ENCODE data around the gene TTC34. TPM values are rescaled to one million over a fixed set of nuclear protein-coding genes. Genes with fewer than 3 reads are reported as not detected.

The TTC34 gene
- total and polyA plus RNA-seq, 2 donors from 2014 or later, result 0.15 to 2.4 TPM

- FAIRE-seq, result no peak
- Histone ChIP-seq H3K9ac (ENCODE audit: low read length in 3 of 3) (no peak overlapping the region), H3K4me3 (ENCODE audit: low read length in 3 of 3) (no peak overlapping the region), H3K27me3 (ENCODE audit: control insufficient read depth, insufficient read depth, low read length) (peaks cover 5% of the 10 kb centered on the region), H3K27ac (ENCODE audit: low read depth in 2 of 2, low read length in 2 of 2) (no peak overlapping the region), H3K36me3 (ENCODE audit: control insufficient read depth in 2 of 3, insufficient read depth in 3 of 3, low read length in 3 of 3) (no peaks in the 10 kb centered on the region), H3K9me3 (ENCODE audit: control insufficient read depth in 2 of 3, insufficient read depth in 1 of 3, low read length in 3 of 3) (peaks cover 1 to 8% (median 4%) of the 10 kb centered on the region in 3 donors), H3K4me1 (ENCODE audit: control insufficient read depth in 2 of 3, insufficient read depth in 2 of 3, low read depth in 1 of 3, low read length in 3 of 3) (no peaks in the 10 kb centered on the region)
- TF ChIP-seq, protein P1, sequence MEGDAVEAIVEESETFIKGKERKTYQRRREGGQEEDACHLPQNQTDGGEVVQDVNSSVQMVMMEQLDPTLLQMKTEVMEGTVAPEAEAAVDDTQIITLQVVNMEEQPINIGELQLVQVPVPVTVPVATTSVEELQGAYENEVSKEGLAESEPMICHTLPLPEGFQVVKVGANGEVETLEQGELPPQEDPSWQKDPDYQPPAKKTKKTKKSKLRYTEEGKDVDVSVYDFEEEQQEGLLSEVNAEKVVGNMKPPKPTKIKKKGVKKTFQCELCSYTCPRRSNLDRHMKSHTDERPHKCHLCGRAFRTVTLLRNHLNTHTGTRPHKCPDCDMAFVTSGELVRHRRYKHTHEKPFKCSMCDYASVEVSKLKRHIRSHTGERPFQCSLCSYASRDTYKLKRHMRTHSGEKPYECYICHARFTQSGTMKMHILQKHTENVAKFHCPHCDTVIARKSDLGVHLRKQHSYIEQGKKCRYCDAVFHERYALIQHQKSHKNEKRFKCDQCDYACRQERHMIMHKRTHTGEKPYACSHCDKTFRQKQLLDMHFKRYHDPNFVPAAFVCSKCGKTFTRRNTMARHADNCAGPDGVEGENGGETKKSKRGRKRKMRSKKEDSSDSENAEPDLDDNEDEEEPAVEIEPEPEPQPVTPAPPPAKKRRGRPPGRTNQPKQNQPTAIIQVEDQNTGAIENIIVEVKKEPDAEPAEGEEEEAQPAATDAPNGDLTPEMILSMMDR (IDR thresholded peaks at IDR 0.05; ENCODE audit: borderline replicate concordance, extremely low read depth, insufficient read depth), result no peak
- peak; percentile 39 to 64 (median 57) for DNase-seq
- intact Hi-C loops (cut with DNase I), result loop anchor here (5.0 kb wide), 1 partner anchor 372 kb away; no protein-coding TSS in a partner anchor
Measured at GRCh38 chr1:2789164-2789985, 12.1 kb downstream of the TTC34 start.

GRCh38 chr1:2788506-2789163, 12.9 kb downstream of the TTC34 start:
- intact Hi-C loops (cut with DNase I), result loop anchor here (5.0 kb wide), 1 partner anchor 371 kb away; no protein-coding TSS in a partner anchor
- Histone ChIP-seq H3K36me3 (ENCODE audit: control insufficient read depth in 2 of 3, insufficient read depth in 3 of 3, low read length in 3 of 3) (no peaks in the 10 kb centered on the region), H3K27ac (ENCODE audit: low read depth in 2 of 2, low read length in 2 of 2) (no peak overlapping the region), H3K9ac (ENCODE audit: low read length in 3 of 3) (no peak overlapping the region), H3K27me3 (ENCODE audit: control insufficient read depth, insufficient read depth, low read length) (peaks cover 5% of the 10 kb centered on the region), H3K4me3 (ENCODE audit: low read length in 3 of 3) (no peak overlapping the region), H3K9me3 (ENCODE audit: control insufficient read depth in 2 of 3, insufficient read depth in 1 of 3, low read length in 3 of 3) (peaks cover 1 to 7% (median 3%) of the 10 kb centered on the region in 3 donors), H3K4me1 (ENCODE audit: control insufficient read depth in 2 of 3, insufficient read depth in 2 of 3, low read depth in 1 of 3, low read length in 3 of 3) (no peaks in the 10 kb centered on the region)
- TF ChIP-seq, protein P1 (IDR thresholded peaks at IDR 0.05; ENCODE audit: borderline replicate concordance, extremely low read depth, insufficient read depth), result no peak
- DNase-seq, result peak in 2 of 5 donors; percentile 35 to 53
- no peak for FAIRE-seq

GRCh38 chr1:2787163-2787911, 14.2 kb downstream of the TTC34 start:
- H3K4me1 ChIP-seq (ENCODE audit: control insufficient read depth in 2 of 3, insufficient read depth in 2 of 3, low read depth in 1 of 3, low read length in 3 of 3), result no peaks in the 10 kb centered on the region
- peak in 1 of 5 donors; percentile 48 for DNase-seq
- H3K9me3 ChIP-seq (ENCODE audit: control insufficient read depth in 2 of 3, insufficient read depth in 1 of 3, low read length in 3 of 3), result peaks cover under 1 to 8% (median 1%) of the 10 kb centered on the region in 3 donors
- H3K9ac ChIP-seq (ENCODE audit: low read length in 3 of 3), result no peak overlapping the region
- no peak for FAIRE-seq
- no peak overlapping the region for H3K27ac ChIP-seq (ENCODE audit: low read depth in 2 of 2, low read length in 2 of 2)
- no peak overlapping the region for H3K4me3 ChIP-seq (ENCODE audit: low read length in 3 of 3)
- peaks cover 5% of the 10 kb centered on the region for H3K27me3 ChIP-seq (ENCODE audit: control insufficient read depth, insufficient read depth, low read length)
- H3K36me3 ChIP-seq (ENCODE audit: control insufficient read depth in 2 of 3, insufficient read depth in 3 of 3, low read length in 3 of 3), result no peaks in the 10 kb centered on the region
- intact Hi-C loops (cut with DNase I), result loop anchor here (5.0 kb wide), 1 partner anchor 370 kb away; no protein-coding TSS in a partner anchor
- TF ChIP-seq, protein P1 (IDR thresholded peaks at IDR 0.05; ENCODE audit: borderline replicate concordance, extremely low read depth, insufficient read depth), result no peak
